Embryonic facial prominence (tissue), 1 donor: ENCODE results near the gene GALNT6.

Experiments
- DNase-seq: peaks from one replicate; pipeline ENCODE4 v3.0.0-alpha.2; 2016; ENCODE audit errors: extremely low spot score

Gene GALNT6

DNA sequence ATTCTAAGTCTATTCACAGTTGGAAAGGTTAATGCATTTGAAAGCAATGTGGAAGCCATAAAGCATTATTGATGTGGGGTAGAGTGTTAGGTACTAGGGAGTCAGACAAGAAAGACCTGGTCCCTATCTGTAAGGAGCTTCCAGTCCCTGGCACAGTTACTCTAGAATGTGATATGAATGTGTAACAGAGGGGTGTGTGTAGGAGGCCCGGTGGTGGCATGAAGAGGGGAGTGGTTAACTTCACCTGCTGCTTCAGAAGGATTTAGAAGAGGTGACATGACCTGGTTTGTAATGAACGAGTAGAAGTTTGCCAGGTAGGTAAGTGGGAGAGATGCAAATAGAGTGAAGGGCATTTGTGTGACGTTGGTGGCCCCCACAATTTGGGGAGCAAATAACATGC lies 15.1 kb upstream of the GALNT6 start:
- no peak for DNase-seq

DNA sequence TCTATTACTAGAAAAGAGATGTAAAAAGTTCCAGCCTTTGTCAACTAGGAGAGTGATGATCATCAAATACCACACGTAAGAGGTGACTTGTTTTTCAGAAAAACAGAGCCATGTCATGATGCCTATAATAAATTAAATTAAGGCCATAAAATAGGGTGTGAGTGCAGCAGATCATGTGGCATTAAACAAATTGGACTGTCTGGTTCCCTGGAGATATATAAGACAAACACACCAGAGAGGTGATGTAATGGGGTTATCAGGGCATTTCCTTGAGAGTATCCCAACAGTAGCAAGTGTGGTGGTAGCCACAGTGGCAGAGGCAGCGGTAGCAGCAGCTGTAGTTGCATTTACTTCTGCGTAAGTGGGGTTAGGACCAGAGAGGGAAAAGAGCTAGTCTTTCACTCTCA lies 14.6 kb upstream of the GALNT6 start:
- no peak for DNase-seq

GRCh38 chr12:51404627-51405026 lies 13.4 kb upstream of the GALNT6 start:
- DNase-seq, result no peak

GRCh38 chr12:51403681-51404136 lies 12.5 kb upstream of the GALNT6 start:
- no peak for DNase-seq

DNA sequence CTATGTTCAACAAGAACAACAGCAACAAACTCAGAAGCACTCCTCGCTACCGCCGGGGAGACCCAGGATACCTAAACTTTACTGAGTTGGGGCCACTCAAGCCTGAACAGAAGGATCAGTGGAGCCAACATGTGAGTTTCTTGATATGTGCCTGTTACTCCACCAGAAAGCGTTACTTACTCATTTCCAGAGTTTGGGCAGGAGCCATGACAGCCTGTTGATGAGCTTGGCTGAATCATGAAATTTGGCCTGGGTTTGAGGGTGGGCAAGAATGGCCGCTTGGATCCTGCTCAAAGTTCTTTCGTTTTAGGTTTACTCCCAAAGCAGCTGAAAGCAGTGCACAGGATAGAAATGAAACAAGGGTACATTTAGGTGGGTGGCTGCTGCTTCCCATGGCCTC lies 12.0 kb upstream of the GALNT6 start:
- DNase-seq, result no peak

- DNase-seq, result no peak
These were observed 10.7 kb upstream of the GALNT6 start for GRCh38 chr12:51401900-51402299.

GRCh38 chr12:51401486-51401885 lies 10.3 kb upstream of the GALNT6 start:
- no peak for DNase-seq

- no peak for DNase-seq
These were observed 9.8 kb upstream of the GALNT6 start for GRCh38 chr12:51401020-51401419.

- no peak for DNase-seq
These were observed 8.7 kb upstream of the GALNT6 start for GRCh38 chr12:51399891-51400290.

DNA sequence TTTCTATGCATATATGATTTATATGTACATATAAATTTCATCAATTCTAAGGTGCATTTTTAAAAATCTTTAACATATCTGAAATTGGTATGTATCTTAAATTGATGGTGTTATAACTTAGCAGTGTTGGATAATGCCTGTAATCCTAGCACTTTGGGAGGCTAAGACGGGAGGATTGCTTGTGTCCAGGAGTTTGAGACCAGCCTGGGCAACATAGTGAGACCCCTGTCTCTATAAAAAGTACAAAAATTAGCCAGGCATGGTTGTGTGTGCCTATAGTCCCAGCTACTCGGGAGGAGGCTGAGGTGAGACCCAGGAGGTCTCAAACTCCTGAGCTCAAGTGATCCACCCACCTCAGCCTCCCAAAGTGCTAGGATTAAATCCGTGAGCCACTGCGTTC lies 6.5 kb upstream of the GALNT6 start:
- DNase-seq, result no peak

- DNase-seq, result no peak
These were observed 4.4 kb upstream of the GALNT6 start for GRCh38 chr12:51395283-51396230.

- no peak for DNase-seq
These were observed 2.7 kb upstream of the GALNT6 start for GRCh38 chr12:51393676-51394545.

GRCh38 chr12:51392556-51393237 lies 1.5 kb upstream of the GALNT6 start:
- no peak for DNase-seq

- DNase-seq, result no peak
These were observed 319 bp downstream of the GALNT6 start for GRCh38 chr12:51390891-51391282.

- no peak for DNase-seq
These were observed 749 bp downstream of the GALNT6 start for GRCh38 chr12:51390457-51390856.

DNA sequence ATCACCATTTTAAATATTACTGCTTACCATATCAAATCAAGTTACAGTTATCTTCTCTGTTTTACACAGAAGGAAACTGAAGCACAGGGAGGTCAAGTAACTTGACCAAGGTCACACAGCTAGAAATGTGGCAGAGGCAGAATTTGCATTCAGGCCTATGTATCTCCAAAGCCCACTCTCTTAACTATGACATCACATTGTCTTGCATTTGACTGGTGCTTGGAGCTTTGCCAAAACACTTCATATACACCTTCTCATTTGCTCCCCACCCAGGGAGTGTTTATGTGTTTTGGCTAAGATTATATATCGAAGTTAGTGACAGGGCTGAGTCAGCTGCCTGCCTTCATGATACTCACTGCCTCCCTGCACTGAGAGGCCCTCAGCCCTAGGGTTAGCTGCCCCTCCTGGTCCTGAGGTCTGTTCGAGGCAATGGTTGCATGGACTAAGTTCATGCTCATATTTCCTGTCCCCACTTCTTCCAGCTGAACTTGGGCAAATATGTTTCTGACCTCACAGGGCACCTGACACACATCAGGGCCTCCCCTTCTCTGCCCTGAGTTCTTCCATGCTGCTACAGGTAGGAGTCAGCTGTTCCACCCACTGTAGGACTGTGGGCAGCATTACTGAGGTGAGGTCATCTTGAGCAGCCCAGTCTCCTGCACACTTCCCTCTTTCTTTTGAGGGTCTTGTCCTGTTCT lies 1.8 kb downstream of the GALNT6 start:
- no peak for DNase-seq

GRCh38 chr12:51388846-51389245 lies 2.4 kb downstream of the GALNT6 start:
- DNase-seq, result no peak

GRCh38 chr12:51388069-51388799 lies 3.0 kb downstream of the GALNT6 start:
- DNase-seq, result no peak

DNA sequence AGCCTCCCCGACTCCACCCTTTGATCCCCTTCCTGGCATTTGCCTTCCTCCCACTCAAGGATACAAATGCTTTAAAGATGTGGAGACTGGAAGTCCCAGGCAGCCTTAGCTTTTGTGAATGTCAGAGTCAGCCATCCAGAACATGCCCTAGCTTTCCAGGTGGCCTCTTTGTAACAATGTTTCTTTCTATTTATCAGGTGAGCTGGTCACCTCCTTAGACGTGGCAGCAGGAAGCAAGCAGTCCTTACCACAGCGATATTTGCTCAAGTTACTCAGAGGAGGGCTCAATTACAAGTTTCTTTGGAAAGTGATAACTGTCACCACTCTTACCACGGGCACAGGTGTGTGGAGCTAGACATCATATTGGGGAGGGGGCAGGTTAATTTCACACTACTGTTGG lies 4.9 kb downstream of the GALNT6 start:
- DNase-seq, result no peak

DNA sequence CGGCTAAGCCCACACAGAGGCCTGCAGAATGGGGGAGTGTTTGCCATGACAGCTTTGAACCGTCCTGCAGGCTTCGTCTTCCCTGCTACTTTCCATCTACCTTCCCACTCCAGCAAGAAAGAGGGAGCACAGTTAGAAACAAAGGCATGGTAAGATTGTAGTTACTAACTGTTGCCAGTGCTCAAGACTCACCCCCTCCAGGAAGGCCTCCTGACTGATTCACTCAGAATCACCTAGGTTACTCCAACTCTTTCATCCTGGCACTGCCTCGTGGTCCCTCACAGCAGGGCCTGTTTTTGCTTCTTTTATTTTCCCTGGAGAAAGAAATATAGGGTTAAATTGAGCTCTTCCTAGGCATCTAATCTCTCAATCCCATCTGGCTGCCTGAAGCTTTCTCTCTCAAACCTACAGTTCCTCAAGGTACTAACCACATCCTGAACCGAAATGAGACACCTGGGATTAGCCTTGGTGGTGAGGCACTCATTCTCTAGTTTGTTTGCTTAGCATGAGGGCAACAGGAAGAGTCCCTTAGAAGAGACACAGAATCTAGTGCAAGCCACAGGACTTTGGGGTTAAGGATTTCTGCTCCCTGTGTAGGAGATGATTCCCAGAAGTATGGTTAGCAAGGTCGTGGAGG lies 7.8 kb downstream of the GALNT6 start:
- no peak for DNase-seq
